ENCODE results near the gene ARID1B.

The ARID1B gene

GRCh38 chr6:156767603-156768467, 9.3 kb upstream of the ARID1B start:
- Histone ChIP-seq H3K36me3 (ENCODE audit: insufficient read depth, low read length) (no peaks in the 10 kb centered on the region), H3K4me2 (ENCODE audit: low read length) (peak overlapping the region; percentile 43; the same call in 1 of the 2 replicates), H3K9me3 (ENCODE audit: low read length) (no peaks in the 10 kb centered on the region), H3K4me3 (ENCODE audit: low read depth, low read length, poor library complexity, severe bottlenecking) (no peak overlapping the region), H4K20me1 (ENCODE audit: insufficient read depth, low read length) (no peaks in the 10 kb centered on the region), H3K27ac (ENCODE audit: low read depth, low read length, poor library complexity, severe bottlenecking) (peak overlapping the region; percentile 7), H2AFZ (ENCODE audit: low read length) (no peak overlapping the region), H3K9me2 (ENCODE audit: low read depth, low read length) (no peaks in the 10 kb centered on the region), H3K4me1 (ENCODE audit: insufficient read depth, low read length, severe bottlenecking) (peaks cover 28% of the 10 kb centered on the region), H3F3A (ENCODE audit: insufficient read depth, low read length) (no peaks in the 10 kb centered on the region), H3K27me3 (ENCODE audit: insufficient read depth, low read length) (no peaks in the 10 kb centered on the region), H3K9ac (ENCODE audit: low read length) (no peak overlapping the region), H3K79me2 (ENCODE audit: insufficient read depth, low read length) (no peaks in the 10 kb centered on the region)
- TF ChIP-seq EZH2 (IDR thresholded peaks at IDR 0.05; ENCODE audit: borderline replicate concordance, low read length), result no peak
- TF ChIP-seq, protein P1, sequence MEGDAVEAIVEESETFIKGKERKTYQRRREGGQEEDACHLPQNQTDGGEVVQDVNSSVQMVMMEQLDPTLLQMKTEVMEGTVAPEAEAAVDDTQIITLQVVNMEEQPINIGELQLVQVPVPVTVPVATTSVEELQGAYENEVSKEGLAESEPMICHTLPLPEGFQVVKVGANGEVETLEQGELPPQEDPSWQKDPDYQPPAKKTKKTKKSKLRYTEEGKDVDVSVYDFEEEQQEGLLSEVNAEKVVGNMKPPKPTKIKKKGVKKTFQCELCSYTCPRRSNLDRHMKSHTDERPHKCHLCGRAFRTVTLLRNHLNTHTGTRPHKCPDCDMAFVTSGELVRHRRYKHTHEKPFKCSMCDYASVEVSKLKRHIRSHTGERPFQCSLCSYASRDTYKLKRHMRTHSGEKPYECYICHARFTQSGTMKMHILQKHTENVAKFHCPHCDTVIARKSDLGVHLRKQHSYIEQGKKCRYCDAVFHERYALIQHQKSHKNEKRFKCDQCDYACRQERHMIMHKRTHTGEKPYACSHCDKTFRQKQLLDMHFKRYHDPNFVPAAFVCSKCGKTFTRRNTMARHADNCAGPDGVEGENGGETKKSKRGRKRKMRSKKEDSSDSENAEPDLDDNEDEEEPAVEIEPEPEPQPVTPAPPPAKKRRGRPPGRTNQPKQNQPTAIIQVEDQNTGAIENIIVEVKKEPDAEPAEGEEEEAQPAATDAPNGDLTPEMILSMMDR (IDR thresholded peaks at IDR 0.05; ENCODE audit: low read length), result no peak

GRCh38 chr6:156771047-156771446, 6.1 kb upstream of the ARID1B start:
- Histone ChIP-seq H3K36me3 (ENCODE audit: insufficient read depth, low read length) (peaks cover 4% of the 10 kb centered on the region; the same call in 1 of the 2 replicates), H2AFZ (ENCODE audit: low read length) (no peak overlapping the region), H3K9me2 (ENCODE audit: low read depth, low read length) (no peaks in the 10 kb centered on the region), H3F3A (ENCODE audit: insufficient read depth, low read length) (no peaks in the 10 kb centered on the region), H3K79me2 (ENCODE audit: insufficient read depth, low read length) (no peaks in the 10 kb centered on the region), H3K4me1 (ENCODE audit: insufficient read depth, low read length, severe bottlenecking) (peaks cover 48% of the 10 kb centered on the region), H3K4me2 (ENCODE audit: low read length) (no peak overlapping the region), H3K9me3 (ENCODE audit: low read length) (no peaks in the 10 kb centered on the region), H3K27ac (ENCODE audit: low read depth, low read length, poor library complexity, severe bottlenecking) (no peak overlapping the region), H3K9ac (ENCODE audit: low read length) (no peak overlapping the region), H4K20me1 (ENCODE audit: insufficient read depth, low read length) (no peaks in the 10 kb centered on the region), H3K27me3 (ENCODE audit: insufficient read depth, low read length) (no peaks in the 10 kb centered on the region), H3K4me3 (ENCODE audit: low read depth, low read length, poor library complexity, severe bottlenecking) (no peak overlapping the region)
- no peak for TF ChIP-seq EZH2 (IDR thresholded peaks at IDR 0.05; ENCODE audit: borderline replicate concordance, low read length)
- TF ChIP-seq, protein P1 (IDR thresholded peaks at IDR 0.05; ENCODE audit: low read length), result no peak

GRCh38 chr6:156771761-156772160, 5.4 kb upstream of the ARID1B start:
- H3K9me2 ChIP-seq (ENCODE audit: low read depth, low read length), result no peaks in the 10 kb centered on the region
- H3F3A ChIP-seq (ENCODE audit: insufficient read depth, low read length), result no peaks in the 10 kb centered on the region
- TF ChIP-seq, protein P1 (IDR thresholded peaks at IDR 0.05; ENCODE audit: low read length), result no peak
- no peak for TF ChIP-seq EZH2 (IDR thresholded peaks at IDR 0.05; ENCODE audit: borderline replicate concordance, low read length)

More at GRCh38 chr6:156771761-156772160, 5.4 kb upstream of the ARID1B start:
- H4K20me1 ChIP-seq (ENCODE audit: insufficient read depth, low read length), result no peaks in the 10 kb centered on the region
- H3K4me3 ChIP-seq (ENCODE audit: low read depth, low read length, poor library complexity, severe bottlenecking), result no peak overlapping the region
- no peak overlapping the region for H3K9ac ChIP-seq (ENCODE audit: low read length)
- peaks cover 4% of the 10 kb centered on the region; the same call in 1 of the 2 replicates for H3K36me3 ChIP-seq (ENCODE audit: insufficient read depth, low read length)
- no peaks in the 10 kb centered on the region for H3K9me3 ChIP-seq (ENCODE audit: low read length)
- no peaks in the 10 kb centered on the region for H3K79me2 ChIP-seq (ENCODE audit: insufficient read depth, low read length)
- H2AFZ ChIP-seq (ENCODE audit: low read length), result no peak overlapping the region
- no peak overlapping the region for H3K4me2 ChIP-seq (ENCODE audit: low read length)
- no peak overlapping the region for H3K27ac ChIP-seq (ENCODE audit: low read depth, low read length, poor library complexity, severe bottlenecking)
- no peaks in the 10 kb centered on the region for H3K27me3 ChIP-seq (ENCODE audit: insufficient read depth, low read length)
- H3K4me1 ChIP-seq (ENCODE audit: insufficient read depth, low read length, severe bottlenecking), result peaks cover 55% of the 10 kb centered on the region

Data from OCI-LY1 (cell line).